ENCODE data around the gene TPCN2.
"Not testable (repeated sequence)": the region's sequence is repeated elsewhere in the genome, so short reads cannot be mapped to it uniquely, and the experiment has no call there.

The TPCN2 gene

DNA sequence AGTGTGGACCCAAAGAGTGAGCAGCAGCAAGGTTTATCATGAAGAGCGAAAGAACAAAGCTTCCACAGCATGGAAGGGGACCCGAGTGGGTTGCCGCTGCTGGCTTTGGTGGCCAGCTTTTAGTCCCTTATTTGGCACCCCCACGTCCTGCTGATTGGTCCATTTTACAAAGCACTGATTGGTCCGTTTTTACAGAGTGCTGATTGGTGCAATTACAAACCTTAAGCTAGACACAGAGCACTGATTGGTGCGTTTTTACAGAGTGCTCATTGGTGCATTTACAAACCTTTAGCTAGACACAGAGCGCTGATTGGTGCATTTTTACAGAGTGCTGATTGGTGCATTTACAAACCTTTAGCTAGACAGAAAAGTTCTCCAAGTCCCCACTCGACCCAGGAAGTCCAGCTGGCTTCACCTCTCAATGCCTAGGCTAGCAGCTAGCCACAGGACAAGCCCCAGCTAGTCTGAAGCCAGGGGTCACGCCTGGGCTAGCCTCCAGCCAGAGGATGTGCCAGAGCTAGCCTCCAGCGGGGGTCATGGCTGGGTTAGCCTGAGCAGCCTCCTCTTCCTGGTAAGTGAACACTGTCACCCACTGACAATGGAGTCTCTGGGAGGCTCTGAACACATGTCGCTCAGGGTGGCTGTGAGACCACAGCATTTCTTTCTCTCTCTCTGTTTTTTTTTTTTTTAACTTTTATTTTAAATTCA is 100.8 kb downstream of the TPCN2 start:
- not testable (repeated sequence) for DNase-seq (ENCODE audit: low read depth in 2 of 2)

GRCh38 chr11:69150175-69150574 is 101.4 kb downstream of the TPCN2 start:
- no peak for DNase-seq (ENCODE audit: low read depth in 2 of 2)

- no peak for DNase-seq (ENCODE audit: low read depth in 2 of 2)
These were observed 103.1 kb downstream of the TPCN2 start for GRCh38 chr11:69151836-69152235.

DNA sequence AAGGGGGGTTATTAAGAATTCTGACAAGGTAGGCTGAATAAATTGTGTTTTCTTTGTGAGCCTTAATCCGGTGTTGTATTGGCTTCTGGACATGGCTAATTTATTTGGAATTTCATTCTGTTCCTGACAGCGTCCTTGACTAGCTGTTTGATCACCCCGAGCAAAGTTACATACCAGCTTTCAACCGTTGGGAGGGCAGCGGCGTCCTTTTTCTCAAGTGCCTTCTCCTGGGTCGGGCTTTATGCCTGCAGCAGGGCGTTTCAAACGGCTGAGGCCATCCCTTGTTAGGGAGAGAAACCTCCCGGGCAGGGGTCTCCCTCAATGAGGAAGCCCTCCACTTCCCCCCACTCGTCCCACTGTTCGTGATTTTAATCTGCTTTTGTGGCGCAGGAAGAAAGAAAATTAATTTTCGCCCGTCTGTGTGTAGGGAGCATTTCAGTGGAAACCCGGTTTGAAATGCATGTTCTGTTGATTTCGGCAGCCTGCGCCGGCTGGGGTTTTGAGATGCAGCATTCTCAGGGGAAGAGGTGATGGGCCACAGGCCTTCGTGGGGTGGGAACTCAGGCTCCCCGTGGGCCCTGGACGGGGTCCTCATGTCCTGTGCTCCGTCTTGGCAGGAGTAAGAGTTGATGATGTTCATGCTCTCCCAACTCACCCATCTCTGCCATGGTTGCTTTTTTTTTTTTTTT is 104.1 kb downstream of the TPCN2 start:
- DNase-seq (ENCODE audit: low read depth in 2 of 2) = no peak

DNA sequence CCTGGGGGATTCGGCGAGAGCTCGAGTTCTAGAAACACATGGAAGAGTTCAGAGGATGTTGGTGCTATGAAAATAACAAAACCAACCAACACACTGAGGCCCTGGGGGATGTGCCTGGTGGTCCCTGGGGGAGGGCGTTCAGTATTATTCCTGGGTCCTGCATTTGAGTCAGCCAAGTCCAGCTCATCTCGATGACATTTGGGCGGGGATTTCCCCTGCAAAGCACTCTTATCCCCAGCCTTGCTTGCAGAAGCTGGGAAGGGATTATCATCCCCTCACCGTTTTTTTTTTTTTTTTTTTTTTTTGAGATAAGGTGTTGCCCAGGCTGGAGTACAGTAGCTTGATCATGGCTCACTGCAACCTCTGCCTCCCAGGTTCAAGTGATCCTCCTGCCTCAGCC is 104.9 kb downstream of the TPCN2 start:
- no peak for DNase-seq (ENCODE audit: low read depth in 2 of 2)

DNA sequence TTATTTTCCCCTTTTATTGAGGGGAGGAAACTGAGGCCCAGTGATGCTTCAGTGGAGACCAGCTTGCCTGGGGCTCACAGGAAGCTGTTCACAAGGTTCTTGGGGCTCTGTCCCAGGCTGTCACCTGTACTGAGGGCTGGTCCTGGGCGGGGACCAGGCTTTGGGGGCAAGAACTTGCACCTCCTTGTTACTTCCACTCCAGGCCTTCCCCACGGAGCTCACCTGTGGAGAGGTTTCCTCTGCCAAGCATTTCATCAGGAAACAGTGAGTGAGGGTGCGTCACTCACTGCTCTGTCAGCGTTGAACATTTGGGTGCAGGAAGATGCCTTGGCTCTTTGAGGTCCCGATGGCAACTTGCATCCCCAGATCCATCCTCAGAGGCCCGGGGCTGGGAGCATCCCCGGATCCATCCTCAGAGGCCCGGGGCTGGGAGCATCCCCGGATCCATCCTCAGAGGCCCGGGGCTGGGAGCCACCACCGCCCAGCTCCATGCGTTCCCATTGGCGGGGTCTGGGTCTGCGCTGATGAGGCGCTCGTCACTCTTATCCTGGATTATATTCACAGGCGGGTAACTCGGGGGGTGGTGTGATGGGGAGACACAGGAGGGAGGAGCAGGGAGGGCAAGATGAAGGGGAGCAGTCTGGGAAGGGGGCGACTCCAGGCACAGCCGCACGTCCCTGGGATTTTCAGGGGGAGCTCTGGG is 105.6 kb downstream of the TPCN2 start:
- no peak for DNase-seq (ENCODE audit: low read depth in 2 of 2)

DNA sequence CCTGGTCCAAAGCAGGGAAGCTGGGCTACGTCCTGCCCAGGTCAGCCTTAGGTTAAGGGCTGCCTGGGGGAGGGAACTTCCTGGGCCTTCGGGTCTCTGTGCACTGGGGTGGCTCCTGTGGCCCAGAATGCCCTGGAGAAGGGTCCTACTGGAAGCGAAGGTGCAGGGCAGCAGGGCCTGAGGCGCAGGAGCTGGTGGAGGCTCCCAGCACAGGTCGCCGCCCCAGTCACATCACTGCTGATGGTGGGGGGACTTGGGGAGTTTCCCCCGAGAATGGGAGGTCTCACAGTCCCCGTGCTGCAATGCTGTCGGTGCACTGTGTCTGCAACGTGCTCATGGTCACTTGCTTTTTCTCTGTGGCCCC is 106.2 kb downstream of the TPCN2 start:
- DNase-seq (ENCODE audit: low read depth in 2 of 2) = no peak

GRCh38 chr11:69155302-69156234 is 106.8 kb downstream of the TPCN2 start, which contains the start of gene SMIM38:
SMIM38 (plus strand) TSS chr11:69155935; CDS start chr11:69157847, 1,912 bp downstream.
- DNase-seq (ENCODE audit: low read depth in 2 of 2) = no peak

- no peak for DNase-seq (ENCODE audit: low read depth in 2 of 2)
These were observed 107.5 kb downstream of the TPCN2 start for GRCh38 chr11:69156235-69156639.

GRCh38 chr11:69156673-69157155 is 108.0 kb downstream of the TPCN2 start:
- no peak for DNase-seq (ENCODE audit: low read depth in 2 of 2)

- no peak for DNase-seq (ENCODE audit: low read depth in 2 of 2)
These were observed 108.6 kb downstream of the TPCN2 start for GRCh38 chr11:69157156-69157821.

DNA sequence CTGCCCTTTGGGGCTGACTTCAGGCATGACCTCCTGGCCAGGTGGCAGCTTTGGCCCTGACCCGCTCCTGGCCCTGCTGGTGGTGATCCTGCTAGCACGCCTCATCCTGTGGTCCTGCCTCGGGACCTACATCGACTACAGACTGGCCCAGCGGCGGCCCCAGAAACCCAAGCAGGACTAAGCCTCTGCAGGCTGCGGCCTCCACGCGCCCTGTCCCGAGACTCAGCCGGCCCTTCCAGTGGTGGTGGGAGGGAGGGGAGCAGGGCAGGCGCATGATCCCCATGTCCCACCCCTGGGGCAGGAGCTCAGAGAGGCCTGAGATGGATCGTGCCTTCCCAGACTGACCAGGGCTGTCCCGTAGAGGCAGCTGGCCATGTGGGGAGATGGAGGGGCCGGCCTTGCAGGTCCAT is 109.1 kb downstream of the TPCN2 start:
- DNase-seq (ENCODE audit: low read depth in 2 of 2) = no peak

DNA sequence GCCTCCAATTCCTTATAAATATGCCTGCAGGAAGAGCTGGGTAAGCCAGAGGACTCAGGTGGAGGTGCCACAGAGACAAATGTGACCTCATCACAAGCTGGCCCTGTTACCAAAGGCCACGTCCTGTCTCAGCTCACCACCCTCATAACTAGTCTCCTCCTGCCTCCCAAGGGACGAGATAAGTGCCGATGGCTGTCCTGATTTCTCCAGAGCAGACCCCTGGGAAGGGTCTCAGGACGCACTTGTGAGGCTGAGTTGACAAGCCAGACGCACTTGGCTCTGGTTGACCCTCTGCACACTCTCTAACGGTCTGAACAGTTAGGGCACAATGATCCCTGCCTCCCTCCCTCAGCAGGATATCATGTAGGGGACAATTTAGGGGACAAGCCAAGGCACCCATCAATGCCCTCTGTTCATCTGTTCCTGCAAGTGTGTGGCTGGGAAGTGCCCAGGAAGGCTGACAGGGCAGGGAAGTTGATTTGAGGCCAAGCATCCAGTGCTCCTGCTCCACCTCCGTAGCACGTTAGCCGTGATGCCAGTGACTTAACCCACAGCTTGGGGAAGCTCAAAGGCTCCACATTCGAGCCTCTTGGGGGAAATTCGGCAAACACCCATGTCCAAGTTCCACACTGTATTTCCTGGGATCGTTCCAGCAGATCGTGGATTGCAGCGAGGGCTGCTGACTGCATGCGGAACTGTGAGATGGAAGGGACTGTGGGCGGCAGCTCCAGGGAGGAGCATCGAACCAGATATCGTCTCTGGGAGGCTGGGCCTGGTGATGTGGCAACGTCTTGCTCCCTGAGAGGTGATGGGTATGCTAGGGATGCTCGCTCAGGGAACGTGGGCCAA is 109.8 kb downstream of the TPCN2 start:
- no peak for DNase-seq (ENCODE audit: low read depth in 2 of 2)

- no peak for DNase-seq (ENCODE audit: low read depth in 2 of 2)
These were observed 110.6 kb downstream of the TPCN2 start for GRCh38 chr11:69159150-69159852.

GRCh38 chr11:69160296-69161116 is 111.8 kb downstream of the TPCN2 start:
- no peak for DNase-seq (ENCODE audit: low read depth in 2 of 2)

DNA sequence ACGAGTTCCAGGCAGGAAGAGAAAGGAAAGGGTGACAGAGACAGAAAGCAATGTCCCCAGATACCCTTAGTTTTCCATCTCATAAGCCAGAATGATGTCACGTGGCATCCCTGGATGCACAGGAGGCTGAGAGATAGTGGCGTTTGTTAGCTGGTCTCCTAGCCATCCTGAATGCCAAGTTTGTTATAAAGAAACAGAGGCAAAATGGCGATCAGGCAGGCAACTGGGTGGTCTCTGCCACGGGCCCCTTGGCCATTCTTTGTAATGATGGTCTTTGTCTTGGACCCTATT is 112.3 kb downstream of the TPCN2 start:
- no peak for DNase-seq (ENCODE audit: low read depth in 2 of 2)

GRCh38 chr11:69162505-69162904 is 113.8 kb downstream of the TPCN2 start:
- DNase-seq (ENCODE audit: low read depth in 2 of 2) = no peak

DNA sequence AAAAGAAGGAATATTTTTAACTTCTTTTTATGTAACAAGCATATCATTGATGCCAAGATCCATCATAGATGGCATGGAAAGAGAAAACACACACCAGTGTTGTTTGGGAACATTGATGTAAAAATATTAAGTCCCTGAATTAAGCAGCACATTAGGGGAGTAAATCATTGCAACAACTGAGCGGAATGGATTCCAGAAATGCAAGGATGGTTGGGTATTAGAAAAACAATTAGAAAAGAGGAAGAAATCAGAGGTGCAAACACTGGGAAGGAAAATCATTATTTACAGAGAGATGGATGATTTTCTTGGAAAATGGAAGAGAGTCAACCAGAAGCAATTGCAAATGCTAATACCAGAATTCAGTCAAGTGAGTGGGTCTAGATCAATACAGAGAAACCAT is 115.1 kb downstream of the TPCN2 start:
- DNase-seq (ENCODE audit: low read depth in 2 of 2) = no peak

GRCh38 chr11:69164824-69165223 is 116.1 kb downstream of the TPCN2 start:
- no peak for DNase-seq (ENCODE audit: low read depth in 2 of 2)
